Fibroblast of lung (primary cell): ENCODE measurements around the gene SYNJ2.

Source experiments
- CTCF ChIP-seq, 2 donors: IDR thresholded peaks in 1 of 2; conservative IDR thresholded peaks in 1 of 2; 1 replicate in 1 of 2; 2 replicates in 1 of 2; pipeline ENCODE4 v1.5.1; 2011 to 2012; ENCODE audit warnings: low read length in 2 of 2, control low read depth in 1 of 2, inconsistent platforms in 1 of 2, low read depth in 1 of 2, mild to moderate bottlenecking in 1 of 2
- EZH2 ChIP-seq: IDR thresholded peaks from 2 replicates; pipeline ENCODE4 v1.5.1; 2012; ENCODE audit warnings: low read length, control low read depth, mild to moderate bottlenecking; ENCODE audit errors: missing control alignments

GRCh38 chr6:158002249-158002950, 20.7 kb downstream of the SYNJ2 start:
- TF ChIP-seq EZH2 (no peak), CTCF (conservative IDR thresholded peaks at IDR 0.05 in 1 of 2, IDR thresholded peaks at IDR 0.05 in 1 of 2; ENCODE audit: low read depth in 1 of 2, low read length in 2 of 2) (no peak)
